Pancreas (tissue), 10 donors: ENCODE results near the gene IQSEC1. TPM values are rescaled to one million over a fixed set of nuclear protein-coding genes. Genes with fewer than 3 reads are reported as not detected.

Source experiments
- ATAC-seq, 4 donors: fragments of 200-7000 bp; cut with Tn5 transposase; one replicate each; pipeline versions ENCODE4 v1.8.0 to v1.9.1; 2020; ENCODE audit warnings: mild to moderate bottlenecking in 4 of 4, moderate library complexity in 4 of 4
- DNase-seq, 6 donors: peaks; one replicate each; pipeline ENCODE4 v3.0.0-alpha.2; 2020
- FAIRE-seq: peaks from 2 replicates; lab custom pipeline; 2012; peaks lifted over from hg19 to GRCh38; lab: Jason Lieb, UNC
- H3K27ac ChIP-seq, 4 donors: fragments of 200-600 bp; sonication (generic); 1 replicate in 3 of 4; 2 replicates in 1 of 4; pipeline versions ENCODE4 v1.5.0 to v1.8.0; 2020
- H3K27me3 ChIP-seq, 4 donors: fragments of 200-600 bp; one replicate each; pipeline ENCODE4 v1.8.0; 2021
- H3K36me3 ChIP-seq, 3 donors: fragments of 200-600 bp; sonication (generic) in 1 of 3; one replicate each; pipeline versions ENCODE4 v1.5.0 to v1.8.0; 2020 to 2021
- H3K4me1 ChIP-seq, 3 donors: fragments of 200-600 bp; one replicate each; pipeline ENCODE4 v1.8.0; 2021
- H3K4me3 ChIP-seq, 4 donors: fragments of 200-600 bp; sonication (generic) in 2 of 4; one replicate each; pipeline versions ENCODE4 v1.5.0 to v1.8.0; 2020 to 2021
- H3K9me3 ChIP-seq, 4 donors: fragments of 200-600 bp; one replicate each; pipeline ENCODE4 v1.8.0; 2021
- CTCF ChIP-seq, 4 donors: fragments of 200-600 bp; sonication (generic) in 3 of 4; IDR thresholded peaks; one replicate each; pipeline versions ENCODE4 v1.5.0 to v1.8.0; 2021; ENCODE audit warnings: antibody characterized with exemption in 4 of 4
- WGBS, 2 donors: extraction: QIAGEN DNeasy Blood & Tissue Kit; methylation state at CpG; one replicate each; pipeline ENCODE4 v1.1.7; 2013; 5-methylcytosine and 5-hydroxymethylcytosine counted together
- intact Hi-C, 3 donors: fragments of 100-400 bp; cut with DNase I; formaldehyde crosslinking; loops; one replicate each; pipeline versions ENCODE4 v1.11.1 to v1.14.2; 2022
- polyA plus RNA-seq, 2 donors: library from polyadenylated mRNA; stranded (reverse); fragments of 200-250 nt; gene quantifications; one replicate each; pipeline ENCODE4 v1.2.3, GENCODE V29; 2013
- total RNA-seq, 6 donors: library from RNA; stranded (reverse); fragmentation: NEBNext Ultra II Directional in 4 of 6; extraction: Animal tissue kit (Norgen Biotek cat#: 25700) in 4 of 6; gene quantifications; one replicate each; pipeline versions ENCODE4 v1.2.1 to v1.2.4, GENCODE V29; 2021 to 2023
- donor health status: healthy with polysubstance abuse.
- donor health status: DM: no; HTN: no; CAD: no; lungs with moderate emphysema.
- donor health status: DM: no; HTN: no; CAD: no.
- donor health status: control.
- donor health status: control.
- donor health status: Bipolar disorder and iron deficiency.
- donor health status: DM: yes; HTN: yes; CAD: no.
- donor health status: DM: no; HTN: no; CAD: no.
- donor health status: DM: no; HTN: no; CAD: no.
- donor health status: DM: yes; HTN: yes; CAD: no.

IQSEC1 gene
- total and polyA plus RNA-seq, 8 donors, result 15.0 to 27.9 (median 23.1) TPM

DNA sequence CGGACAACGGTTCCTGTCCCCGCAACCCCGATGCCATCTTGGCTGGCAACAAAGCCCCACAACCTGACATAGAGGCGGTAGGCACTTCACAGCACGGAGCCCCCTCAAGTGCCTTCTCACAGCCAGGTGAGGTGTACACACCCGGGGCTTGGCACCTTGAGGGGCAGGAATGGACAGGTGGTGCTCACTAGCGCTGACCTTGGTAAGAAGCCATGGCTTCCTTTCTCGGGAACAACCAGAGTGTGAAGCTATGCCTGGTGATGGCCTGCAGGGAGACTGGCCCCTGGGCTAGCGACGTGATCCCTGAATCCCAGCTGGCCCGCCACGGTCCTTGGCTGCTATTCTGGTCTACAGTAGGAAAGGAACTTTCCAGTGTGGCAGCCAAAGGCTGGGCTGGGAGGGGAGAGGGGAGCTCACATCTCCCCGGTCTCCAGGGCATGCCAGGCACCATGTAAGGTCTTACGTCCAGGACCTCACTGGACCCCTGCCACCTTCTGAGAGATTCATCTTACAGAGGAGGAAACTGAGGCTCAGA, 161.3 kb downstream of the IQSEC1 start:
- Histone ChIP-seq H3K27ac (no peak overlapping the region), H3K4me1 (no peaks in the 10 kb centered on the region), H3K4me3 (no peak overlapping the region), H3K9me3 (no peaks in the 10 kb centered on the region), H3K27me3 (no peaks in the 10 kb centered on the region), H3K36me3 (peaks cover 0 to 40% (median 11%) of the 10 kb centered on the region in 3 donors)
- WGBS, 2 donors, result 86 to 92% methylated on average over 15 of the region's 15 CpGs
- no peak for ATAC-seq
- DNase-seq, result peak in 1 of 6 donors; percentile 38
- no peak for TF ChIP-seq CTCF (IDR thresholded peaks at IDR 0.05)
- FAIRE-seq, result no peak
- intact Hi-C loops, result no loop called here

DNA sequence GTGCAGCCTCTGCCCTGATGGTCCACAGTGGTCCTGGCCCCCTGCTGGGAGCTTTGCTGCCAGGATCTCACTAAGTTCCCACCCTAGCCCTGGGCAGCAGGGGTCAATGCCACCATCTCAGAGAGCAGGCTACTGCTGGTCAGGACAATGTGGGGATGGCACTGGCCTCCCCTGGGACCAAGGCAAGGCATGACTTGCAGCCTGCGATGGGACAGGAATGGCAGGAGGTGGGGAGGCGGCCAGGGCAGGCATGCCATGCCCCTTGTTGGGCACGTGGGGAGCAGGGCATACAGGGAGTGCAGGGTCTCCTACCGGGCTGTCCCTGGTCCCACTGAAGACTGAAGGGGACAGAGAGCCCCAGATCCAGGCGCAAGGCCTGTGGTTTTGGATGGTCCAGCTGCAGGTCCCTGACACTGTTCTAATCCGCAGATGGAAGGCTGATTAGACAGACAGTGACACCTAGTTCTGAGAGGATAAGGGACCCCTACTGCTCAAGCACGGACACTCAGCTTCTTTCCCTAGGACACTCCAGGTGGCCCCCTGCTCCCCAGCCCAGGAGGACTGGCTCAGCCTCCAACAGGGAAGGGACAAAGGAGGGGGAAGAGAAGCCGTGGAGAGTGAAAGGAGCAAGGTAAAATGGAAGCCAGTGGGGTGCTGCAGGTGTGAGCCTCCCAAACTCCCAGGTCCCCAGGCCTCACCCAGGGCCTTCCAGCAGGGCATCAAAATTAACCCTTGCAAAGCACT, 162.7 kb downstream of the IQSEC1 start:
- FAIRE-seq (no peak), ATAC-seq (no peak), DNase-seq (peak in 2 of 6 donors; percentile 8 to 53)
- no peaks in the 10 kb centered on the region for H3K27me3 ChIP-seq
- no peaks in the 10 kb centered on the region for H3K4me1 ChIP-seq
- H3K9me3 ChIP-seq, result no peaks in the 10 kb centered on the region
- H3K4me3 ChIP-seq, result no peak overlapping the region
- H3K36me3 ChIP-seq, result peaks cover 0 to 55% (median 11%) of the 10 kb centered on the region in 3 donors
- WGBS, 2 donors, result 91 to 94% methylated on average over 8 of the region's 8 CpGs
- no peak overlapping the region for H3K27ac ChIP-seq
- no peak for TF ChIP-seq CTCF (IDR thresholded peaks at IDR 0.05)
- intact Hi-C loops, result no loop called here

DNA sequence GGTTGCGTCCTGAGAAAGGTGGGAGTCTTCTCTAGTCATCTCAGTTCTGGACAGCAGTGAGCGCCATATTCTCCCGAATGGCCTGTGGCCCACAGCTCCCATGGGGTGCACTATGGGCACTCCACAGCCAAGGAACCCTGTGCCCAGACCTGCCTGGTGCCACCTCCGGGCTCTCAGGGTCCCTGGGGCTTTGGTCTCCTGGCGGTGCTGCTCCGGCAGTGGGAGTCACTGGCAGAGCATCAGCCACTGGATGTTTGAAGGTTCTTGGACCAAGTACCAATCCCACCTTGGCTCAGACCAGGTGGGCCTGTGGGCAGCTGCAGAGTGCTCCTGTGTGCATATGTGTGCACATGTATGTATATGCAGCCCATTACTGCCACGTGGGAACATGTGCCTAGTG, 163.5 kb downstream of the IQSEC1 start:
- Histone ChIP-seq H3K27ac (no peak overlapping the region), H3K4me3 (no peak overlapping the region), H3K27me3 (no peaks in the 10 kb centered on the region), H3K36me3 (peaks cover 0 to 59% (median 11%) of the 10 kb centered on the region in 3 donors), H3K9me3 (no peaks in the 10 kb centered on the region), H3K4me1 (no peaks in the 10 kb centered on the region)
- no peak for TF ChIP-seq CTCF (IDR thresholded peaks at IDR 0.05)
- FAIRE-seq (no peak), ATAC-seq (no peak), DNase-seq (peak in 1 of 6 donors; percentile 51)
- intact Hi-C loops, result no loop called here
- WGBS, 2 donors, result 94 to 96% methylated on average over 7 of the region's 7 CpGs

GRCh38 chr3:12908859-12909258, 164.4 kb downstream of the IQSEC1 start:
- WGBS, 2 donors, result 92 to 93% methylated on average over 7 of the region's 7 CpGs
- Histone ChIP-seq H3K9me3 (no peaks in the 10 kb centered on the region), H3K27me3 (no peaks in the 10 kb centered on the region), H3K27ac (no peak overlapping the region), H3K4me3 (no peak overlapping the region), H3K4me1 (no peaks in the 10 kb centered on the region), H3K36me3 (peaks cover 0 to 59% (median 11%) of the 10 kb centered on the region in 3 donors)
- ATAC-seq (no peak), DNase-seq (peak in 1 of 6 donors; percentile 30), FAIRE-seq (no peak)
- no peak for TF ChIP-seq CTCF (IDR thresholded peaks at IDR 0.05)
- intact Hi-C loops, result no loop called here
